Chondrocyte (in vitro differentiated cells): Measurements from ENCODE around the gene CIROP. TPM values are rescaled to one million over a fixed set of nuclear protein-coding genes. Genes with fewer than 3 reads are reported as not detected.
"Not testable (repeated sequence)": the region's sequence is repeated elsewhere in the genome, so short reads cannot be mapped to it uniquely, and the experiment has no call there.

Experiments used
- DNase-seq: peaks from one replicate; pipeline ENCODE4 v3.0.0; 2021; ENCODE audit warnings: mixed read lengths, low spot score
- H3K27ac Mint-ChIP-seq: one replicate; pipeline ENCODE4 v1.8.0; 2021; ENCODE audit warnings: mild to moderate bottlenecking, moderate library complexity, mixed read lengths; ENCODE audit not compliant: unreplicated experiment
- H3K27me3 Mint-ChIP-seq: 2 replicates; pipeline ENCODE4 v1.8.0; 2021; ENCODE audit warnings: low read depth, mixed read lengths
- H3K36me3 Mint-ChIP-seq: 2 replicates; pipeline ENCODE4 v1.8.0; 2021; ENCODE audit warnings: low read depth, mixed read lengths
- H3K4me1 Mint-ChIP-seq: 2 replicates; pipeline ENCODE4 v1.8.0; 2021; ENCODE audit warnings: low read depth, mild to moderate bottlenecking, mixed read lengths
- H3K4me3 Mint-ChIP-seq: one replicate; pipeline ENCODE4 v1.8.0; 2021; ENCODE audit warnings: mild to moderate bottlenecking, moderate library complexity, mixed read lengths; ENCODE audit not compliant: unreplicated experiment
- H3K9me3 Mint-ChIP-seq: 2 replicates; pipeline ENCODE4 v1.8.0; 2021; ENCODE audit warnings: low read depth, mixed read lengths
- CTCF ChIP-seq: fragments of 200-600 bp; sonication (generic); IDR thresholded peaks from 2 replicates; pipeline ENCODE4 v1.5.0; 2021; ENCODE audit warnings: antibody characterized with exemption, mild to moderate bottlenecking, moderate library complexity
- total RNA-seq: library from RNA; stranded (reverse); gene quantifications from 3 replicates; pipeline ENCODE4 v1.2.1, GENCODE V29; 2021

Gene CIROP
- total RNA-seq, 1 donor from 2014 or later = not detected

- Mint-ChIP-seq H3K9me3 (no peaks in the 10 kb centered on the region), H3K4me1 (peaks cover 8% of the 10 kb centered on the region), H3K4me3 (no peak overlapping the region), H3K36me3 (no peaks in the 10 kb centered on the region), H3K27ac (no peak overlapping the region), H3K27me3 (no peaks in the 10 kb centered on the region)
- DNase-seq = no peak
- no peak for TF ChIP-seq CTCF
These were observed 8.8 kb upstream of the CIROP start for GRCh38 chr14:23113431-23114119.

- no peaks in the 10 kb centered on the region for H3K27me3 Mint-ChIP-seq
- no peak for DNase-seq
- H3K4me1 Mint-ChIP-seq = peaks cover 8% of the 10 kb centered on the region
- H3K27ac Mint-ChIP-seq = no peak overlapping the region
- H3K9me3 Mint-ChIP-seq = no peaks in the 10 kb centered on the region
- H3K36me3 Mint-ChIP-seq = no peaks in the 10 kb centered on the region
- H3K4me3 Mint-ChIP-seq = no peak overlapping the region
- no peak for TF ChIP-seq CTCF
These were observed 7.8 kb upstream of the CIROP start for GRCh38 chr14:23112359-23113178.

GRCh38 chr14:23110579-23111365 lies 6.0 kb upstream of the CIROP start:
- Mint-ChIP-seq H3K4me1 (peaks cover 12% of the 10 kb centered on the region), H3K4me3 (no peak overlapping the region), H3K27ac (no peak overlapping the region), H3K27me3 (no peaks in the 10 kb centered on the region), H3K9me3 (no peaks in the 10 kb centered on the region), H3K36me3 (no peaks in the 10 kb centered on the region)
- TF ChIP-seq CTCF = no peak
- no peak for DNase-seq

- Mint-ChIP-seq H3K27ac (no peak overlapping the region), H3K4me1 (peaks cover 9% of the 10 kb centered on the region), H3K9me3 (no peaks in the 10 kb centered on the region), H3K4me3 (no peak overlapping the region), H3K36me3 (no peaks in the 10 kb centered on the region), H3K27me3 (no peaks in the 10 kb centered on the region)
- DNase-seq = no peak
- no peak for TF ChIP-seq CTCF
These were observed 5.0 kb upstream of the CIROP start for GRCh38 chr14:23109769-23110168.

GRCh38 chr14:23108169-23108568 lies 3.4 kb upstream of the CIROP start:
- not testable (repeated sequence) for H3K9me3 Mint-ChIP-seq, H3K36me3 Mint-ChIP-seq, H3K27ac Mint-ChIP-seq, H3K27me3 Mint-ChIP-seq, H3K4me1 Mint-ChIP-seq, H3K4me3 Mint-ChIP-seq, DNase-seq

- H3K4me3 Mint-ChIP-seq, H3K36me3 Mint-ChIP-seq, H3K9me3 Mint-ChIP-seq, H3K4me1 Mint-ChIP-seq, H3K27me3 Mint-ChIP-seq, DNase-seq, H3K27ac Mint-ChIP-seq: not testable (repeated sequence)
These were observed 2.8 kb upstream of the CIROP start for GRCh38 chr14:23107620-23108019.
